OCI-M2 (cell line): ENCODE data around the gene ITSN2.
"Not testable (repeated sequence)": the region's sequence is repeated elsewhere in the genome, so short reads cannot be mapped to it uniquely, and the experiment has no call there.

Experiments used
- DNase-seq: peaks from one replicate; lab custom pipeline; 2025; ENCODE audit not compliant: unreplicated experiment; lab: John Stamatoyannopoulos, UW

Gene ITSN2

DNA sequence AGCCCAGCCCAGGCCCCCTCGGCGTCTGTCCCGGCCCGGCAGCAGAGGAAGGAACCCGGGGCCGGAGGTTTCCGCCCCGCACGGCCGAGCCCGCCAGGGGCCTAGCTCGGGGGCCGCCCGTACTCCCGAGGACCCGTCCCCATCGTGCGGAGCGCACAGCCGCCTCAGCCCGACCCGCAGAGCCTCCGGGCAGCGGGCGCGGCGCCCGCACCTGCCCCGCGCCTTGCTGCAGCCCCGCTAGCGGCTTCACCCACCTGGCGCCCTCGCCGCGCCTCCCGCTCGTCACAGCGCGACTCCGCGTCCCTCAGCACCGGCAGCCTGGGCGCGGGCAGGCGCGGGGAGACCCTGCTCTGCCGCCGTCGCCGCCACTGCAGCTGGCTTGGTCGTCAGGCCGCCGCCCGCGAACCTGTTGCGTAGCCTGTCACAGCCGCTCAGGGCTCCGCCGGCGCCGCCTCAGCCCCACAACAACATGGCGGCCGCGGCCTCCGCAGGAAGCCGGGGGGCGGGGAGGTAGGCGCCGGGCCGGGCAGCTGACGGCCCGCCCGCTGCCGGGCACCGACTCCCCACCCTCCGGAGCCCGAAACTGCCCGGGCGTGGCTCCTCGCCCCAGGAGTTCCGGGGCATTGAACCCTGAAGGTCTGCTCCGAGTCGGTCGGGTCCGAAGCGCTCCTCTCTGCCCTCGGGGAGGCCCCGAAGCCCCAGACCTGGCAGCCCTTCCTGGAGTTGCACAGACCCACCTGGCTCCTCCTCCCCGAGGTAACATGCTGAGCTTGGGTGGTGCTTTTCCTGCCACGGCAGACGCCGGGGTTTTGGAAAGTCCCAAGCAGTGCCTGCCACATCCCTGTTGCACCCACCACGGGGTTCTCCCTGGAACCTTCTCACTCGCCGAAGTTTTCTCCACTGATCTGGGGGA lies at the start of gene ITSN2:
Gene ITSN2 (minus strand): TSS at position 487 of the 913 bp plus-strand sequence. CDS start 32,454 bp downstream, outside the sequence.
- DNase-seq, result no peak

DNA sequence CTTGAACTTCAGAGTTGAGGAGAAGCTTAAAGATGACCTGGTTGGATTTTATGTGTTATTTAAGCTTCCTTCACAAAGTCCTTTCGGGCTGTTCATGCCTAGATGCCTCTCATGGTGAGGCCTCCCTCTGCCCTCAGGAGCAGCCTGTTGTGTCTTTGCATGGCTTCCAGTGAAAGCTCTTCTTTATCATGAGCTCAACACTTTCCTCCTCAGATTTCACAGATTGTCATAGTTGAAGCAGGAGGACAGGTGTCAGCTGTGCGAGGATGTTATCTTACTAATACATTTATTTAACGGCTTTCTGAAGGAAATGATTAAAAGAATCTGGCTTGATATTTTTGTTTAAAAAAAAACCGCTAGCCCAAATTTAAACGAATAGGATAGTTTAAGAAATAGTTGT lies 48.8 kb upstream of the ITSN2 start:
- no peak for DNase-seq

DNA sequence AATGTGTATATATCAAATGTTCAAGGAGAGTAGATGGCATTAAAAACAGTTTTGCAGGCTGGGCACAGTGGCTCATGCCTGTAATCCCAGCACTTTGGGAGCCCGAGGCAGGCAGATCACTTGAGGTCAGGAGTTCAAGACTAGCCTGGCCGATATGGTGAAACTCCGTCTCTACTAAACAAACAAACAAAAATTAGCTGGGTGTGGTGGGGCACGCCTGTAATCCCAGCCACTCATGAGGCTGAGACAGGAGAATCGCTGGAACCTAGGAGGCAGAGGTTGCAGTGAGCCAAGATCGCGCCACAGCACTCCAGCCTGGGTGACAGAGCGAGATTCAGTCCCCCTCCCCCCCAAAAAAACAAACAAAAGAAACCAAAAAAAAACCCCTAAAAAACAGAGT lies 48.4 kb upstream of the ITSN2 start:
- DNase-seq, result not testable (repeated sequence)

DNA sequence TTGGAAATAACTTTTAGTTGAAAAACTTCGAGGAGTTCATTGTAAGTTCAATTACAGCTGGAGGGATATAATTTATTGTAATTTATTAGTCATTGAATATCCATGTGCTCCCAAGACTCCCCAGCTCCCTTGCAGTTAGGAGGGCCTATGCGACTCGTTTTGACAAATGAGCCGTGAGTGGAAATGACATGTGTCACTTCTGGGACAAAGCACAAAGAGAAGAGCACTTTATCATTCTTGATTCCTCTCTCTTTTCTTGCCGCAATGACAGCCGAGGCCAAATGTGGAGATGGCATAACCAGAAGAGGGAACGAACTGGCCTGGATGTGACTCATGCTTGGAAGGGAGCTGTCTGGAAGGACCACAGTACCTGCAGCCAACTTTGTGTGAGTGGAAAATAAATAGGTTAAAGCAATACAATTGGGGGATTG lies 44.2 kb upstream of the ITSN2 start:
- no peak for DNase-seq

DNA sequence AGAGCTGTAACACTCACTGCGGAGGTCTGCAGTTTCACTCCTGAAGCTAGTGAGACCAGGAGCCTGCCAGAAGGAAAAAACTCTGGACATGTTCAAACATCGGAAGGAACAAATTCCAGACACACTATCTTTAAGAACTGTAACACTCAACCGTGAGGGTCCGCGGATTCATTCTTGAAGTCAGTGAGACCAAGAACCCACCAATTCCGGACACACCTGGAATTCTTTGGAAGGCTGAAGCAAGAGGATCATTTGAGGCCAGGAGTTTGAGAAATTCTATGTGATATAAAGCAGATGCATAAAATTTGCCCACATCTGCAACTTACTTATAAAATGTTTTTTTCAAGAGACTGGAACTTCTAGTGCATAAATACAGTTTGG lies 43.5 kb upstream of the ITSN2 start:
- DNase-seq, result no peak

DNA sequence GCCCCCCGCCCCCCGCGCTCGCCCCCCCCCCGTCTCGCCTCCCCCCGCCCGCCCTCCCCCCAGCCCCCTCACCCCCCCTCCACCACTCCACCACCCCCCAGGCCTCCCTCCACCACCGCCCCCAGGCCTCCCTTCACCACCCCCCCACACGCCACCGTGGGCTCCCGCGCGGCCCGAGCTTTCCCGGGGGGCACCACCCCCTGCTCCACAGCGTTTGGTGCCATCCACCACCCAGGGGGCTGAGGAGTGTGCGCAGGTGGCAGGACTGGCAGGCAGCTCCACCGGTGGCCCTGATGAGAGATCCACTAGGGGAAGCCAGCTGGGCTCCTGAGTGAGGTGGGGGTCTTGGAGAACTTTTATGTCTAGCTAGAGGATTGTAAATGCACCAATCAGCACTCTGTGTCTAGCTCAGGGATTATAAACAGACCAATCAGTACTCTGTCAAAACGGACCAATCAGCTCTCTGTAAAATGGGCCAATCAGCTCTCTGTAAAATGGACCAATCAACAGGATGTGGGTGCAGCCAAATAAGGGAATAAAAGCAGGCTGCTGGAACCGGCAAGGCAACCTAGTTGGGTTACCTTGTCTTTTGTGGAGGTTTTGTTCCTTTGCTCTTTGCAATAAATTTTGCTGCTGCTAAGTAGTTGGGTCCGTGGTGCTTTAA lies 43.0 kb upstream of the ITSN2 start:
- no peak for DNase-seq

DNA sequence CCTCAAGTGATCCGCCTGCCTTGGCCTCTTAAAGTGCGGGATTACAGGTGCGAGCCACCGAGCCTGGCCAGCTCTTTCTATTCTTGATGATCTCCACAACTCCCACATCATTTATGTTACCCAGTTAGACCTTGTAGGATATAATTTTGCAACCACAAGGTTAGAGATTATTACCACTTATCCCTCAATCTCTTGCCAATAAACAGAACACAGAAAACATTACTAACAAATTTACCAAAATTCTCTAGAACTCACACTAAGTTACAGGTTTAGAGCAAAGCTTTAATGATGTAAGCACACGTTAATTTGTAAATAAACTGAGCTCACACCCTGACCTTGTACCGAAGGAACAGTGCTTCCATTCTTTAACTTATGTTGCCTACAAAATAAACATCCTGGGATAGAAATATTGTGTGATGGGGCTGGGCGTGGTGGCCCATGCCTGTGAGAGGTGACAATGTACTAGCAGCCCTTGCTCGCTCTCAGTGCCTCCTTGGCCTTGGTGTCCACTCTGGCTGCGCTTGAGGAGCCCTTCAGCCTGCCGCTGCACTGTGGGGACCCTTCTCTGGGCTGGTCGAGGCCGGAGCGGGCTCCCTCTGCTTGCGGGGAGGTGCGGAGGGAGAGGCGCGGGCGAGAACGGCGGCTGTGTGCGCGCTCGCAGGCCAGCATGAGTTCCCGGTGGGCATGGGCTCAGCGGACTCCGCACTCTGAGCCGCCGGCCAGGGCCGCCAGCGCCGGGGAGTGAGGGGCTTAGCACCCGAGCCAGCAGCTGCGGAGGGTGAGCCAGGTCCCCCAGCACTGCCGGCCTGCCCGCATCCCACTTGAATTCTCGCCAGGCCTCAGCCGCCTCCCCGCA lies 42.1 kb upstream of the ITSN2 start:
- DNase-seq, result no peak

DNA sequence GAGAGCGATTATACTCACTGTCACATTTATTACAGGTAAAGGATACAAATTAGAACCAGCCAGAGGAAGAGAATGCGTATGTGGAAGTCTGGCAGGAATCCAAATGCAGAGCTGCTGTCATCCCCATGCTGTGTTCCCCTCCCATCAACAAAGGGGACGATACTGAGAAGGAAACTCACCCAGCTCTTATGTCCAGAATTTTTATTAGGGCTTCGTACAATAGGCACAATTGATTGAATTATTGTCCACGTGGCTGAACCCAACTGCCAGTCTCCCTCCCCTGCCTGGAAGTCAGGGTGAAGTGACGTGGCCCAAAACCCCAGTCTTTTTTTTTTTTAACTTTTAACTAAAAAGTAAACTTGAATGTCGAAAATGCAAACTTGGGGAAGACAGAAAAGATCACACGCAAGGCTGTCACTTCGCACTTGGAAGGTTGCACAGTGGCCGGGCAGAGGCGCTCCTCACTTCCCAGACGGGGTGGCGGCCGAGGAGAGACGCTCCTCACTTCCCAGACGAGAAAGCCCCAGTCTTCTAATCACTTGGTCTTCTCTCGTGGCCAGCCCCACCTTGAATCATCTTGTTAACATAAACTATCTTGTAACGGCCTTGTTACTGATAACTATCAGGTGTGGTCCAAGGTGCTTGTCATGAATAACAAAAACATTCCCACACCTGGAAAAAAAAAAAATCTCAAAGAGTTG lies 40.0 kb upstream of the ITSN2 start:
- no peak for DNase-seq

DNA sequence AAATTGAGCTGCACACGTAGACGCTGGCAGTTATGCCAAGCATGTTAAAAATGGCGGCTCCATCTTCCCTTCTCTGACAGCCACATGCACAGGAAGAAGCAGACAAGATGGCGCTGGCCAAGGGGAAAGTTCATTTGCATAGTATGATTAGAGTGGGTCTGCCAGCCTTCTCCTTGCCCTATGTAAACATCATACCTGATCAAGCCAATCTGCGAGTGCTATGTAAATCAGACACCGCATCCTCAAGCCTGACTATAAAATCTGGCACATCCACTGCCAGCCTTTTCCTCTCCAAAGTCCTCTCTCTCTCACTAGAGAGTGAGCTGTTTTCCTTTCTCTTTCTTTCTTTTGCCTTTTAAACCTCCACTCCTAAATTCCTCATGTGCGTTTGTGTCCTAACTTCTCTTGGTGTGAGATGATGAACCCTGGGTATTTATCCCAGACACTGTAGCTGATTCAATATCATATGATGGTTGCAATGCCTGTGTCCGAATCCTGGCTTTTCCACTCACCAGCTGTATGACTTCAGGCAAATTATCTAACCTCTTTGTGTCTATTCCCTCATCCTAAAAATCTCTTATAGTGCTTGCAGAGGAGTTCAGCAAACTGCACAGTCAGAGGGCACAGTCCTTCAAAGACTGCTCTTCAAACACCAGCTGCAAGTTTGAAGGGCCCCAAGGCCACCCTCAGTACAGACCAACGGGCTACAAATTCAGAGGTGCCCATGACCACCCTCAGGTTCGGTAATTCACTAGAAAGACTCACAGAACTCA lies 39.3 kb upstream of the ITSN2 start:
- DNase-seq, result no peak

DNA sequence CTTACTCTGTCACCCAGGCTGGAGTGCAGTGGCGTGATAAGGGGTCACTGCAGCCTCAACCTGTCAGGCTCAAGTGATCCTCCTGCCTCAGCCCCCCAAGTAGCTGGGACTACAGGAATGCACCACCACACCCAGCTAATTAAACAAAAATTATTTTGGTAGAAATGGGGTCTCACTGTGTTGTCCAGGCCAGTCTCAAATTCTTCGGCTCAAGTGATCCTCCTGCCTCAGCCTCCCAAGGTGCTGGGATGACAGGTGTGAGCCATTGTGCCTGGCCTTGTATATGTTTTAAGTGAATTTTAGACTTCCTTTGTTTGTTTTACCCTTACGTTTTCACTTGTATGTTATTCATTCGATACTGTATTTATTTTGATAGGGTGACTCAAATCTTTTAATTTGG lies 34.7 kb upstream of the ITSN2 start:
- DNase-seq, result no peak

DNA sequence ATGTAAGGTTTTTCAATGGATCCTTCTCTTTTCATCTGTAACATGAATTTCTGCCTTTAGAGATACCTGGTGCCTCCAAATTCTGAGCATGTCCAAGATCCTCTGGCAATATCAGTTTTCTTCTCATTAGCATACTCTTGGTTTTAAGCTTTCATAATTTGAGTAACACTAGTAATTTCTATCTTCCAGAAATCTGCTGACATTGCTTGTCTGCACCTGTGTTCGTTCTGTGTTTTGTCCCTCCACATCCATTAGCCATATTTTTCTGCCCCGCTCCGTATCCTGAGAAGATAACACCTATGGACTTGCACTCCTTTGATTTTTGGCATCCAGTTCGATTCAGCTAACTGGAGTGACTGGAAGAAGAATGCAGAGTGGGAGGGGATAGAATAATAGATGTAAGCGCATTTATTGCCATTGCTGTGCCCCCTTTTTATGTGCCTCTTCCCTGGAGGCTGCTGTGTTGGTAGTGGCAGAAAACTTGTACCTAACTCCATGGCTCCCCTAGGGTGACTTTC lies 32.3 kb upstream of the ITSN2 start:
- no peak for DNase-seq

DNA sequence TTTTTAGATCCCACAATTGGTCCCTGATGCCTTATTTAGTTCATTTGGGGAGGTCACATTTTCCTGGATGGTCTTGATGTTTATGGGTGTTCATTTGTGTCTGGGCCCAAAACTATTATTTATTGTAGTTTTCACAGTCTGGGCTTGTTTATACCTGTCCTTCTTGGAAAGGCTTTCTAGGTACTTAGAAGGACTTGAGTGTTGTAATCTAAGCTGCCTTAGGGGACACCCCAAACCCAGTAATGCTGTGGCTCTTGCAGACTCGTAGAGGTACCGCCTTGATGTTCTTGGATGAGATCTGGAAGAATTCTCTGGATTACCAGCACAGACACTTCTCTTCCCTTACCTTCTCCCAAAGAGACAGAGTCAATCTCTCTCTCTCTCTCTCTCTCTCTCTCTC lies 25.0 kb upstream of the ITSN2 start:
- no peak for DNase-seq

DNA sequence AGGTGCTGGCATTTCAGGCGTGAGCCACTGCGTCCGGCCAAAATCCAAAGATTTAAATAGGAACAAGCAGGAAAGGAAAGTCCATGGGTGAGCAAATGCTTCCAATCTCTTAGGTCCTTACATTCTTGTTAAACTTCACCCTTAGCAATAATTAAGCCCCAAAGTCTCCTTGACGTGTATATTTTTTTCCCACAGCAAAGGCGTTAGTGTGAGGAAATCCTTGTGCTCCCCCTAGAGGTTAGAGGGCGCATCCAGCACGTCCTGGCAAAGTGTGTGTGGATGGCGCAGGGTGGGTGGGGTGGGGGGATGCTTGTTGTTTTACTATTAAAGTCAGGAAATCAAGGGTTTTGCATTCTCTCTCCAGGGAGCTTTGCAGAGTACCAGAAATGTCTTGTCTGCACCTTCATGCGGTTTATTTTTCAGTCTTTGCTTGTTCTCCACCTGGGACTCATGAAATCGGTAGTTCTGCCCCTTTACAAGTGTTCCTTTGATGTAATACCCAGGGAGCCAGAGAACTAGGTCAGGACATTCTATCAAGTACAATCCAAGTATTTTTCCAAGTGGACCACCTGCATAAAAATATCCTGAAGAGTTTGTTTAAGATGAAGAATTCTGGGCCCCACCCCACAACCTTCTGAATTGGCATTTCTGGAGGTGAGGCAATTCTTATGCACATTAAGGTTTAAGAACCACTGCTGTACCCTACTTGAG lies 22.2 kb upstream of the ITSN2 start:
- DNase-seq, result no peak

DNA sequence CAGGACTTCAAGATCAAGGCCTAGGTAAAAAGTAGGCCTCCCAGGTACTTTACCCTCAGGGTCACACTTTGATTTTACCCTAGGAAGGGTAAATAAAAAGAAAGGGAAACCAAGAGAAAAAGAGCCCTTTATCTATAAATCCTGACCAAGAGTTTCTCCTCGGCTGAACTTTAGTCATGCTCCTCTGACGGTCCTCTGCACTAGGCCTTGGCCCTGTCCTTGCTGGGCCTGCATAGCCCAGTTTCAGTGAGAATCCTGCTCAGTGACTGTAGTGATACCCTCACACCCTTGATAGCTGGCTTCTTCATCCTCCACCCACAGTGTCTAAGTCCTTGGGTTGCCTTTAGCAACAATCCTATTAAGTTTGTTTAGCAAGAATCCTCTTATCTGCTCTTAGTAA lies 20.5 kb upstream of the ITSN2 start:
- no peak for DNase-seq

DNA sequence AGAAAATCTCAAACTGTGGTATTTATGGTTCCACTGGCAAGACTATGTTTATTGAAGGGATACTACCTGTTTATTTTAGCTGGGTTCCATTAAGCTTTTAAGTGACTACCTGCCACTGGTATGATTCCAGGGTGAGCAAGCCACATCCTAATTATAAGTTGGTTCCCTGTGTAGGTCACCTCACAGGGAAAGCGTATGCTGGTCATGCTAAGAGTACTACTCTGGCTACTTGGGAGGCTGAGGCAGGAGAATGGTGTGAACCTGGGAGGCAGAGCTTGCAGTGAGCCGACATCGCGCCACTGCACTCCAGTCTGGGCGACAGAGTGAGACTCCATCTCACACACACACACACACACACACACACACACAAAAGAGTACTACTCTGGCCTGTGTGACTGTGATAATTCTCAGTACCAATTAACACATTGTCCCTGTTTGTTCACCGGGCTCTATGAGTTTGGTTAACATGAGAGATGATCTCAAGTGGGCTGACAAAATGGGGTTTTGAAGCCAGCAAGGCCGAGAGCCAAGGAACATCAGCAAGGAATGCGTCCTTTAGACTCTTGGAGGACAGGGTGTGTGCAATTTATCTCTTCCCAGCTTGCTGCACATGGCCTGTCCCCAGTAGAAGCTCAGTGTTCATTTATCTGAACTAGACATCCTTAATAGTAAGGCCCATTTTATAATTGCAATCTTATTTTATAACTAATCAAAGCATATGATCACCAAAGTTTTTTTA lies 15.2 kb upstream of the ITSN2 start:
- no peak for DNase-seq

DNA sequence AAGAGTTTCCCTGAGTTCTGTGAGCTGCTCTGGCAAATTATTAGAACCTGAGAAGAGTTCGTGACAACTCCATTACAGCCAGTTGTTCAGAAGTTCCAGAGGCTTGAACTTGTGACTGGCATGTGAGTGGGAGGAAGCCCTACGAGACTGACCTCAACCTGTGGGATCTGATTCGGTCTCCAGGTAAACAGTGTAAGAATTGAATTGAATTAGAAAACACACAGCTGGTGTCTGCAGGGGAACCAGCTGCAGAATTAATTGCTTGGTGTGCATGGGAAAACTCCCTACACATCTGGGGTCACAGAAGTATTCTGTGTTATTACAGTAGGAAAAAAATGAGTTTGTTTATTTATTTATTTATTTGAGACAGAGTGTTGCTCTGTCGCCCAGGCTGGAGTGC lies 14.0 kb upstream of the ITSN2 start:
- no peak for DNase-seq

DNA sequence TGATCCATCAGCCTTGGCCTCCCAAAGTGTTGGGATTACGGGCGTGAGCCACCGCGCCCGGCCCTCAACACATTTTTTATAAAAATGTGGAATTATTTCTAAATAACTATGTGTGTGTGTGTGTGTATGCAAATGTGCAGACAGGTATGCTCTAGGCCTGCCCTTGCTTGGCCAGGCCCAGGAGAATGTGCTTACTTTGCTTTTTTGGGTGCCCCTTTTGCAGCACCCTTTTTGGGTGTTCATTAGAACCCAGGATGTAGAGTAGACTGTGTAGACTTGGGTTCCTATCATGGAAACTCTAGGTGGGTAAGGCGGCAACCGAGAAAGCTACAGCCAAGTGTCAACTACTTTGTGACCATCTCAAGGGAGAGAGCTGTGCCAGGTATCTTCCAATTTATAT lies 11.7 kb upstream of the ITSN2 start:
- DNase-seq, result no peak

DNA sequence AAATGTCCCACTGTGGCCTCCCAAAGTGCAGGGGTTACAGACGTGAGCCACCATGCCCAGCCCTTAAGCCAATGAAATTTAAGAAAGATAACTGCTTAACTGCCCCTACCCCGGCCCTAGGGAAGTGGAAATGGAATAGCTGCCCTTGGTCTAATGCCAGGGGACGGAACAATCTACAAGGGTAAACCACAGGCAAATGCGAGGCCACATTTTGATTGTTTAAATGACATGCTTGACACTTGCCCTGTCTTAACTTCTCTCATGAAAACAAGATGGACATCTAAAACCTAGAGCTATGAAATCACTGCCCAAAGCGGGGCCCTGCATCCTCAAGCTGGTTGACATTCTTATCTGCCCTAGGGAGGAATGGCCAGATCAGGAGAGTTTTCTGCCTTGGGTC lies 5.5 kb upstream of the ITSN2 start:
- no peak for DNase-seq

DNA sequence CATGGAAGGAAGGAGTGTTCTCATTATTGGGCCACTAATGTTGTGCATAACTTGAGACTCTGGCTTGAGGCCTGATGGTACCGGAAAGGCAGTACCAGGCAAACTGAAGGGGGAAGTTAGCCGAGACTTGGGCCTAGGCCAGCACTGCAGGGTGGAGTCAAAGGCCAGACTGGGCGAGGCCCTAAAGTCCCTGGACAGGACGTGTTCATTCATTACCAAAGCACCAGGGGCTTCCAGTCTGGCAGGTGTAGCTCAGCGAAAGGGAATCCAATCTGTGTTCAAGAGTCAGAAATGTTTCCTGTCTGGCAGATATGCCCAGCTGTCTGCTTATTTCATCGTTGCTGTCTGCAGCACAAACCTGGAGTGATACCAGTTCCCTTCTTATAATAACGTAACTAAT lies 4.7 kb upstream of the ITSN2 start:
- no peak for DNase-seq
